Measurements from ENCODE around the gene TMEM201. TPM values are rescaled to one million over a fixed set of nuclear protein-coding genes. Genes with fewer than 3 reads are reported as not detected.
A peak's percentile ranks its signal among the peaks of the same experiment; 100 is the strongest.

TMEM201 gene
- polyA plus RNA-seq, 1 of the 3 experiments (the other 2 are of a cell fraction) = 8.2 TPM

DNA sequence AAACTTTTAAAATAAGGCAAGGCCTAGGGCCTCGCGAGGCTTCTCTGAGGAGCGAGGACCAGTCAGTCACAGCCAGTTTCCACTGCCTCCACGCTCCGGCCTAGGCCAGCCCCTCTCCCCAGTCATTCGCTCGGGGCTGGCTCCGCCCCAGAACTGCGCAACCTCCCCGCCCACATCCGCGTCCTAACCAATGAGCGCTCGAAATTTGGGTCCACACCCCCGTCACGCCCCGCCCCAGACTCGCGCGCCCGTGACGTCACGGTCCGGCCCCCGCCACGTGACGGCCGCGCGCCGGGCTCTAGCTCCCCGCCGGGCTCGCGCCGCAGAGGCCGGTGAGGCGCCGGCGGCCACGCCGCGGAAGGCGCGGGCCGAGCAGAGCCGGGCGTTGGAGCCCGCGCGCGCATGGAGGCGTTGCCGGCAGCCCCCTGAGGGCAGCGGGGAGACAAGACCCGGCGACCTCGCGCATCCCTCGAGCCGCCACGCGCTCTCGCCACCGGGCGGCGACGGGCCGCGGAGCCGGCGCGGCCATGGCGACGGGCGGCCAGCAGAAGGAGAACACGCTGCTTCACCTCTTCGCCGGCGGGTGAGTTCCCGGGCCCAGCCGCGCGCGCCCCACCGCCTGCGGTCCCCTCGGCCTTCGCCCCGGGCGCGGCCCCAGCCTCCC, 49.4 kb upstream of the TMEM201 start, which contains the start of gene SLC25A33:
Gene SLC25A33 (plus strand): TSS at position 301 of the 664 bp plus-strand sequence. CDS start 227 bp downstream, at position 528.
- CTCF ChIA-PET = interaction anchor here (0.6 to 1.4 kb wide), 4 partner anchors 10 to 43 kb away, joined by 3 read pairs; no protein-coding TSS in a partner anchor
- Histone ChIP-seq H2AFZ (ENCODE audit: low read depth) (peak within 1 kb of the TSS; percentile 84), H3K9ac (peak within 1 kb of the TSS; percentile 77), H3K4me2 (peak within 1 kb of the TSS; percentile 93), H3K4me1 (ENCODE audit: control insufficient read depth in 1 of 2, insufficient read depth in 2 of 2, low read depth in 1 of 2, low read length in 1 of 2) (peaks cover 0 to 7% of the 10 kb centered on the region in 2 experiments; a peak in 2 of 4 replicates), H3K27ac (ENCODE audit: low read depth in 2 of 2, low read length in 1 of 2) (peak within 1 kb of the TSS; percentile 60 to 84), H3K27me3 (ENCODE audit: insufficient read depth) (no peaks in the 10 kb centered on the region), H4K20me1 (ENCODE audit: insufficient read depth) (peaks cover 26% of the 10 kb centered on the region), H3K4me3 (ENCODE audit: low read depth in 2 of 2, low read length in 1 of 2) (peak within 1 kb of the TSS; percentile 67 to 78), H3K9me3 (no peaks in the 10 kb centered on the region), H3K36me3 (replicated peaks in 1 of 2; ENCODE audit: control insufficient read depth in 1 of 2, insufficient read depth in 2 of 2, low read length in 1 of 2) (no peaks in the 10 kb centered on the region), H3F3A (replicated peaks; ENCODE audit: insufficient read depth) (peaks cover 6% of the 10 kb centered on the region), H3K9me2 (no peaks in the 10 kb centered on the region), H3K79me2 (ENCODE audit: insufficient read depth) (peaks cover 45% of the 10 kb centered on the region)
- WGBS (ENCODE audit: low lambda C conversion rate) = no CpG with 5 or more reads among the region's 92 CpGs
- POLR2A ChIA-PET = interaction anchor here (0.6 to 1.0 kb wide), 4 partner anchors 10 to 720 kb away, joined by 3 to 4 read pairs (median 4); no protein-coding TSS in a partner anchor
- TF ChIP-seq, protein P1, sequence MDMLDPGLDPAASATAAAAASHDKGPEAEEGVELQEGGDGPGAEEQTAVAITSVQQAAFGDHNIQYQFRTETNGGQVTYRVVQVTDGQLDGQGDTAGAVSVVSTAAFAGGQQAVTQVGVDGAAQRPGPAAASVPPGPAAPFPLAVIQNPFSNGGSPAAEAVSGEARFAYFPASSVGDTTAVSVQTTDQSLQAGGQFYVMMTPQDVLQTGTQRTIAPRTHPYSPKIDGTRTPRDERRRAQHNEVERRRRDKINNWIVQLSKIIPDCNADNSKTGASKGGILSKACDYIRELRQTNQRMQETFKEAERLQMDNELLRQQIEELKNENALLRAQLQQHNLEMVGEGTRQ (IDR thresholded peaks at IDR 0.05; ENCODE audit: borderline replicate concordance, low read depth, low read length) = peak; percentile 76; the same call in 1 of the 2 replicates
- TF ChIP-seq GABPA (IDR thresholded peaks at IDR 0.05; ENCODE audit: low read depth) (no peak), FOXJ3 (CRISPR knock-in tag; IDR thresholded peaks at IDR 0.05) (no peak), MXI1 (IDR thresholded peaks at IDR 0.05; ENCODE audit: low read depth, low read length) (peak; percentile 85), TEAD4 (IDR thresholded peaks at IDR 0.05; ENCODE audit: borderline replicate concordance, insufficient read depth) (no peak), JUND (IDR thresholded peaks at IDR 0.05) (no peak), RCOR1 (IDR thresholded peaks at IDR 0.05; ENCODE audit: low read length) (no peak), CHD2 (IDR thresholded peaks at IDR 0.05; ENCODE audit: low read length, partially characterized antibody) (peak; percentile 97), RFX5 (IDR thresholded peaks at IDR 0.05; ENCODE audit: low read length) (peak; percentile 74), NRF1 (IDR thresholded peaks at IDR 0.05; ENCODE audit: low read depth, low read length) (peak; percentile 67), TAF1 (IDR thresholded peaks at IDR 0.05; ENCODE audit: borderline replicate concordance, low read depth, low read length) (0 out of 2 replicates have a peak, but pooled peaks have one; percentile 37), POLR2AphosphoS5 (IDR thresholded peaks at IDR 0.05; ENCODE audit: low read depth, low read length) (peak; percentile 60)
- TF ChIP-seq, protein P2, sequence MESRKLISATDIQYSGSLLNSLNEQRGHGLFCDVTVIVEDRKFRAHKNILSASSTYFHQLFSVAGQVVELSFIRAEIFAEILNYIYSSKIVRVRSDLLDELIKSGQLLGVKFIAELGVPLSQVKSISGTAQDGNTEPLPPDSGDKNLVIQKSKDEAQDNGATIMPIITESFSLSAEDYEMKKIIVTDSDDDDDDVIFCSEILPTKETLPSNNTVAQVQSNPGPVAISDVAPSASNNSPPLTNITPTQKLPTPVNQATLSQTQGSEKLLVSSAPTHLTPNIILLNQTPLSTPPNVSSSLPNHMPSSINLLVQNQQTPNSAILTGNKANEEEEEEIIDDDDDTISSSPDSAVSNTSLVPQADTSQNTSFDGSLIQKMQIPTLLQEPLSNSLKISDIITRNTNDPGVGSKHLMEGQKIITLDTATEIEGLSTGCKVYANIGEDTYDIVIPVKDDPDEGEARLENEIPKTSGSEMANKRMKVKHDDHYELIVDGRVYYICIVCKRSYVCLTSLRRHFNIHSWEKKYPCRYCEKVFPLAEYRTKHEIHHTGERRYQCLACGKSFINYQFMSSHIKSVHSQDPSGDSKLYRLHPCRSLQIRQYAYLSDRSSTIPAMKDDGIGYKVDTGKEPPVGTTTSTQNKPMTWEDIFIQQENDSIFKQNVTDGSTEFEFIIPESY (IDR thresholded peaks at IDR 0.05; ENCODE audit: borderline replicate concordance, low read depth) = peak; percentile 61; the same call in 1 of the 2 replicates
- TF ChIP-seq, protein P3, sequence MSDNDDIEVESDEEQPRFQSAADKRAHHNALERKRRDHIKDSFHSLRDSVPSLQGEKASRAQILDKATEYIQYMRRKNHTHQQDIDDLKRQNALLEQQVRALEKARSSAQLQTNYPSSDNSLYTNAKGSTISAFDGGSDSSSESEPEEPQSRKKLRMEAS (IDR thresholded peaks at IDR 0.05; ENCODE audit: low read depth) = peak; percentile 71
- TF ChIP-seq, protein P4, sequence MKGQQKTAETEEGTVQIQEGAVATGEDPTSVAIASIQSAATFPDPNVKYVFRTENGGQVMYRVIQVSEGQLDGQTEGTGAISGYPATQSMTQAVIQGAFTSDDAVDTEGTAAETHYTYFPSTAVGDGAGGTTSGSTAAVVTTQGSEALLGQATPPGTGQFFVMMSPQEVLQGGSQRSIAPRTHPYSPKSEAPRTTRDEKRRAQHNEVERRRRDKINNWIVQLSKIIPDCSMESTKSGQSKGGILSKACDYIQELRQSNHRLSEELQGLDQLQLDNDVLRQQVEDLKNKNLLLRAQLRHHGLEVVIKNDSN (IDR thresholded peaks at IDR 0.05; ENCODE audit: borderline replicate concordance, low read depth) = peak; percentile 91
- DNase-seq = peak; percentile 99

Measured in SK-N-SH (cell line).